Measurements from ENCODE around the gene DDX1.
"Not testable (repeated sequence)": the region's sequence is repeated elsewhere in the genome, so short reads cannot be mapped to it uniquely, and the experiment has no call there.

DDX1 gene

GRCh38 chr2:15678909-15679308, 87.2 kb downstream of the DDX1 start:
- no peak for FAIRE-seq

- FAIRE-seq: no peak
Measured at GRCh38 chr2:15679386-15679924, 87.8 kb downstream of the DDX1 start.

- not testable (repeated sequence) for FAIRE-seq
Measured at GRCh38 chr2:15680132-15680531, 88.5 kb downstream of the DDX1 start.
